HG03103 (cell line): ENCODE data around the gene RPEL1.
"Not testable (repeated sequence)": the region's sequence is repeated elsewhere in the genome, so short reads cannot be mapped to it uniquely, and the experiment has no call there.

Experiments used
- ATAC-seq: cut with Tn5 transposase; IDR thresholded peaks from one replicate; pipeline ENCODE4 v1.9.1; 2021; ENCODE audit warnings: low read depth; ENCODE audit not compliant: unreplicated experiment

Gene RPEL1

GRCh38 chr10:103245587-103245986 lies at the start of gene RPEL1:
TSS of gene RPEL1 (plus strand) at chr10:103245887. CDS start at chr10:103245997, 110 bp downstream.
- ATAC-seq: not testable (repeated sequence)

GRCh38 chr10:103196516-103196915 lies 49.2 kb upstream of the RPEL1 start:
- ATAC-seq: no peak

- ATAC-seq: no peak
These were observed 48.5 kb upstream of the RPEL1 start for GRCh38 chr10:103197174-103197573.

- no peak for ATAC-seq
These were observed 47.8 kb upstream of the RPEL1 start for GRCh38 chr10:103197903-103198302.

- no peak for ATAC-seq
These were observed 47.0 kb upstream of the RPEL1 start for GRCh38 chr10:103198648-103199047.

GRCh38 chr10:103199488-103199887 lies 46.2 kb upstream of the RPEL1 start:
- ATAC-seq: no peak

GRCh38 chr10:103202319-103202718 lies 43.4 kb upstream of the RPEL1 start:
- no peak for ATAC-seq

GRCh38 chr10:103203466-103203865 lies 42.2 kb upstream of the RPEL1 start:
- no peak for ATAC-seq

GRCh38 chr10:103204353-103205255 lies 41.1 kb upstream of the RPEL1 start:
- no peak for ATAC-seq

GRCh38 chr10:103205401-103205800 lies 40.3 kb upstream of the RPEL1 start:
- ATAC-seq: not testable (repeated sequence)

GRCh38 chr10:103206715-103207114 lies 39.0 kb upstream of the RPEL1 start:
- not testable (repeated sequence) for ATAC-seq

GRCh38 chr10:103207141-103207540 lies 38.5 kb upstream of the RPEL1 start:
- ATAC-seq: no peak

GRCh38 chr10:103207643-103208042 lies 38.0 kb upstream of the RPEL1 start:
- ATAC-seq: not testable (repeated sequence)

- ATAC-seq: not testable (repeated sequence)
These were observed 35.4 kb upstream of the RPEL1 start for GRCh38 chr10:103210262-103210661.

- ATAC-seq: no peak
These were observed 30.1 kb upstream of the RPEL1 start for GRCh38 chr10:103215601-103216000.

GRCh38 chr10:103216362-103216761 lies 29.3 kb upstream of the RPEL1 start:
- not testable (repeated sequence) for ATAC-seq

GRCh38 chr10:103224133-103224532 lies 21.6 kb upstream of the RPEL1 start:
- ATAC-seq: no peak

- ATAC-seq: not testable (repeated sequence)
These were observed 21.0 kb upstream of the RPEL1 start for GRCh38 chr10:103224721-103225120.

- ATAC-seq: no peak
These were observed 19.7 kb upstream of the RPEL1 start for GRCh38 chr10:103225939-103226338.

- ATAC-seq: no peak
These were observed 18.3 kb upstream of the RPEL1 start for GRCh38 chr10:103227416-103227815.

- no peak for ATAC-seq
These were observed 14.6 kb upstream of the RPEL1 start for GRCh38 chr10:103231047-103231551.

- no peak for ATAC-seq
These were observed 13.5 kb upstream of the RPEL1 start for GRCh38 chr10:103232131-103232673.
